Measurements from ENCODE around the gene PDE4D. TPM values are rescaled to one million over a fixed set of nuclear protein-coding genes. Genes with fewer than 3 reads are reported as not detected.

The PDE4D gene
- total RNA-seq, 4 donors from 2014 or later: 6.7 to 21.0 (median 15.0) TPM

- intact Hi-C loops (cut with DNase I; ENCODE audit: low total_unique reads): no loop called here
- no peak for DNase-seq (ENCODE audit: low spot score in 2 of 2)
- whole genome bisulfite sequencing, 2 donors: 78 to 82% methylated on average over 5 of the region's 5 CpGs
- H3K4me3 ChIP-seq (ENCODE audit: low read depth, poor library complexity, severe bottlenecking): no peak overlapping the region
- TF ChIP-seq CTCF (IDR thresholded peaks at IDR 0.05) (no peak), POLR2A (IDR thresholded peaks at IDR 0.05) (no peak)
Measured at GRCh38 chr5:59134471-59135163, 758.9 kb downstream of the PDE4D start.

- H3K4me3 ChIP-seq (ENCODE audit: low read depth, poor library complexity, severe bottlenecking): no peak overlapping the region
- DNase-seq (ENCODE audit: low spot score in 2 of 2): no peak
- WGBS, 2 donors: 71 to 73% methylated on average over 2 of the region's 2 CpGs
- intact Hi-C loops (cut with DNase I; ENCODE audit: low total_unique reads): no loop called here
- TF ChIP-seq CTCF (IDR thresholded peaks at IDR 0.05) (no peak), POLR2A (IDR thresholded peaks at IDR 0.05) (no peak)
Measured at GRCh38 chr5:59133764-59134261, 759.7 kb downstream of the PDE4D start.

DNA sequence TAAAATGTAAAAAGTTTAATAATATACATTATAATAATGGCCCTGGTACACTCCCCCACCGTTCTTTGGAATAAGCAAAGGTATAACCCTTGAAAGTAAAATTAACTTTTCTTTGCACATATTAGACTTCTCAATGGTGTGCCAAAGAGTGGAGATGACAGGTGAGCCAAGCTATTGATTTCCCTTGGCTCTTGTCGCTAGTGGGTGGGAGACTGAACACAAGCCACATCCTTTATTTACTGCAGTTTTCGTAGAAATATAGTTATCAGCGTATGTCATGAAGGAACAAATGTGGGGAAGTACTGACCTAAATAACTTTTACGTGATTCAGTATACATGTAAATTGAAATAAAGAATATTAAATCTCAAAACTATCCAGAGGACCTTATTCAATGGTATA lies 761.4 kb downstream of the PDE4D start:
- no peak for TF ChIP-seq CTCF (IDR thresholded peaks at IDR 0.05)
- no peak for TF ChIP-seq POLR2A (IDR thresholded peaks at IDR 0.05)
- no peak overlapping the region for H3K4me3 ChIP-seq (ENCODE audit: low read depth, poor library complexity, severe bottlenecking)
- no peak for DNase-seq (ENCODE audit: low spot score in 2 of 2)
- intact Hi-C loops (cut with DNase I; ENCODE audit: low total_unique reads): no loop called here
- 92 to 96% methylated on average over 5 of the region's 5 CpGs for WGBS, 2 donors

GRCh38 chr5:59130431-59130830 lies 763.1 kb downstream of the PDE4D start:
- no peak overlapping the region for H3K4me3 ChIP-seq (ENCODE audit: low read depth, poor library complexity, severe bottlenecking)
- DNase-seq (ENCODE audit: low spot score in 2 of 2): no peak
- no peak for TF ChIP-seq POLR2A (IDR thresholded peaks at IDR 0.05)
- TF ChIP-seq CTCF (IDR thresholded peaks at IDR 0.05): no peak
- intact Hi-C loops (cut with DNase I; ENCODE audit: low total_unique reads): no loop called here
- 94 to 97% methylated on average over 2 of the region's 2 CpGs for WGBS, 2 donors

- WGBS, 2 donors: 90 to 97% methylated on average over 1 of the region's 1 CpG
- intact Hi-C loops (cut with DNase I; ENCODE audit: low total_unique reads): no loop called here
- no peak for DNase-seq (ENCODE audit: low spot score in 2 of 2)
Measured at GRCh38 chr5:59128646-59129290, 764.8 kb downstream of the PDE4D start.

More at GRCh38 chr5:59128646-59129290, 764.8 kb downstream of the PDE4D start:
- TF ChIP-seq CTCF (IDR thresholded peaks at IDR 0.05) (no peak), POLR2A (IDR thresholded peaks at IDR 0.05) (no peak)
- no peak overlapping the region for H3K4me3 ChIP-seq (ENCODE audit: low read depth, poor library complexity, severe bottlenecking)
